SK-N-SH treated with all-trans-retinoic acid at 6 μM for 48 hours (cell line): Measurements from ENCODE around the gene NOBOX.

Experiments
- ATAC-seq: fragments of 200-7000 bp; cut with Tn5 transposase; 3 replicates; pipeline ENCODE4 v1.9.1; 2020; ENCODE audit warnings: mild to moderate bottlenecking, moderate library complexity
- ARNTL ChIP-seq: fragments of 450-650 bp; formaldehyde crosslinking; IDR thresholded peaks from 2 replicates; pipeline ENCODE4 v1.5.0; 2020; ENCODE audit warnings: low read depth, mild to moderate bottlenecking, moderate library complexity, borderline replicate concordance
- BACH2 ChIP-seq: fragments of 250-450 bp; sonication (Bioruptor Pico); IDR thresholded peaks from 2 replicates; pipeline ENCODE4 v1.9.0; 2021; ENCODE audit warnings: mild to moderate bottlenecking, borderline replicate concordance
- CSDC2 ChIP-seq: fragments of 250-450 bp; sonication (Bioruptor Pico); IDR thresholded peaks from 2 replicates; pipeline ENCODE4 v1.5.0; 2020; ENCODE audit warnings: mild to moderate bottlenecking, moderate library complexity
- CSRNP3 ChIP-seq: fragments of 250-450 bp; sonication (Bioruptor Pico); IDR thresholded peaks from 2 replicates; pipeline ENCODE4 v1.5.1; 2021; ENCODE audit warnings: mild to moderate bottlenecking, moderate library complexity
- ESRRG ChIP-seq: fragments of 250-450 bp; sonication (Bioruptor Pico); IDR thresholded peaks from 2 replicates; pipeline ENCODE4 v1.6.1; 2021; ENCODE audit warnings: mild to moderate bottlenecking
- GLIS3 ChIP-seq: fragments of 250-450 bp; sonication (Bioruptor Pico); IDR thresholded peaks from 2 replicates; pipeline ENCODE4 v1.5.0; 2020; ENCODE audit warnings: mild to moderate bottlenecking, moderate library complexity
- ISL1 ChIP-seq: fragments of 250-450 bp; sonication (Bioruptor Pico); IDR thresholded peaks from 2 replicates; pipeline ENCODE4 v2.1.2; 2022; ENCODE audit warnings: mild to moderate bottlenecking, moderate library complexity
- OSR1 ChIP-seq: fragments of 250-450 bp; sonication (Bioruptor Pico); IDR thresholded peaks from 2 replicates; pipeline ENCODE4 v1.8.0; 2022; ENCODE audit warnings: moderate library complexity, mild to moderate bottlenecking, inconsistent platforms
- PPARA ChIP-seq: fragments of 250-450 bp; sonication (Bioruptor Pico); IDR thresholded peaks from 2 replicates; pipeline ENCODE4 v1.5.0; 2020; ENCODE audit warnings: mild to moderate bottlenecking, borderline replicate concordance
- RARB ChIP-seq: fragments of 250-450 bp; sonication (Bioruptor Pico); IDR thresholded peaks from 2 replicates; pipeline ENCODE4 v1.8.0; 2021; ENCODE audit warnings: mild to moderate bottlenecking, moderate library complexity
- TCF4 ChIP-seq: fragments of 250-450 bp; sonication (Bioruptor Pico); IDR thresholded peaks from 2 replicates; pipeline ENCODE4 v1.8.0; 2021; ENCODE audit warnings: mild to moderate bottlenecking, moderate library complexity, borderline replicate concordance
- TOX ChIP-seq: fragments of 250-450 bp; sonication (Bioruptor Pico); IDR thresholded peaks from 2 replicates; pipeline ENCODE4 v1.8.0; 2021; ENCODE audit warnings: mild to moderate bottlenecking, moderate library complexity, borderline replicate concordance
- TSHZ2 ChIP-seq: fragments of 250-450 bp; sonication (Bioruptor Pico); IDR thresholded peaks from 2 replicates; pipeline ENCODE4 v1.5.0; 2020; ENCODE audit warnings: mild to moderate bottlenecking, moderate library complexity
- ZC3H10 ChIP-seq: fragments of 250-450 bp; sonication (Bioruptor Pico); IDR thresholded peaks from 2 replicates; pipeline ENCODE4 v1.5.1; 2021; ENCODE audit warnings: mild to moderate bottlenecking, moderate library complexity
- ZFP3 ChIP-seq: fragments of 250-450 bp; sonication (Bioruptor Pico); IDR thresholded peaks from 2 replicates; pipeline ENCODE4 v1.5.0; 2020; ENCODE audit warnings: mild to moderate bottlenecking, moderate library complexity
- ZFP30 ChIP-seq: fragments of 450-650 bp; formaldehyde crosslinking; IDR thresholded peaks from 2 replicates; pipeline ENCODE4 v1.5.0; 2022; ENCODE audit warnings: mild to moderate bottlenecking, moderate library complexity
- ZNF565 ChIP-seq: fragments of 450-650 bp; formaldehyde crosslinking; conservative IDR thresholded peaks from 2 replicates; pipeline ENCODE4 v1.5.0; 2020; ENCODE audit warnings: low read depth, mild to moderate bottlenecking, moderate library complexity
- ZNF70 ChIP-seq: fragments of 450-650 bp; formaldehyde crosslinking; IDR thresholded peaks from 2 replicates; pipeline ENCODE4 v1.5.0; 2020; ENCODE audit warnings: mild to moderate bottlenecking, moderate library complexity
- ZNF8 ChIP-seq: fragments of 450-650 bp; formaldehyde crosslinking; IDR thresholded peaks from 2 replicates; pipeline ENCODE4 v1.5.0; 2020; ENCODE audit warnings: mild to moderate bottlenecking, moderate library complexity
- TF ChIP-seq, protein P1 (sequence below): fragments of 250-450 bp; sonication (Bioruptor Pico); IDR thresholded peaks from 2 replicates; pipeline ENCODE4 v1.8.0; 2020; ENCODE audit warnings: mild to moderate bottlenecking, moderate library complexity, borderline replicate concordance
- TF ChIP-seq, protein P2 (sequence below): fragments of 250-450 bp; sonication (Bioruptor Pico); IDR thresholded peaks from 2 replicates; pipeline ENCODE4 v1.5.1; 2020; ENCODE audit warnings: low read depth, mild to moderate bottlenecking, moderate library complexity

The NOBOX gene

GRCh38 chr7:144403649-144404061 lies at the start of gene NOBOX:
NOBOX (minus strand) TSS chr7:144403693.
- ATAC-seq = no peak
- TF ChIP-seq, protein P1, sequence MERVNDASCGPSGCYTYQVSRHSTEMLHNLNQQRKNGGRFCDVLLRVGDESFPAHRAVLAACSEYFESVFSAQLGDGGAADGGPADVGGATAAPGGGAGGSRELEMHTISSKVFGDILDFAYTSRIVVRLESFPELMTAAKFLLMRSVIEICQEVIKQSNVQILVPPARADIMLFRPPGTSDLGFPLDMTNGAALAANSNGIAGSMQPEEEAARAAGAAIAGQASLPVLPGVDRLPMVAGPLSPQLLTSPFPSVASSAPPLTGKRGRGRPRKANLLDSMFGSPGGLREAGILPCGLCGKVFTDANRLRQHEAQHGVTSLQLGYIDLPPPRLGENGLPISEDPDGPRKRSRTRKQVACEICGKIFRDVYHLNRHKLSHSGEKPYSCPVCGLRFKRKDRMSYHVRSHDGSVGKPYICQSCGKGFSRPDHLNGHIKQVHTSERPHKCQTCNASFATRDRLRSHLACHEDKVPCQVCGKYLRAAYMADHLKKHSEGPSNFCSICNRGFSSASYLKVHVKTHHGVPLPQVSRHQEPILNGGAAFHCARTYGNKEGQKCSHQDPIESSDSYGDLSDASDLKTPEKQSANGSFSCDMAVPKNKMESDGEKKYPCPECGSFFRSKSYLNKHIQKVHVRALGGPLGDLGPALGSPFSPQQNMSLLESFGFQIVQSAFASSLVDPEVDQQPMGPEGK (CRISPR knock-in tag) = no peak
- no peak for TF ChIP-seq ZFP3 (CRISPR knock-in tag)
- no peak for TF ChIP-seq ZNF70 (CRISPR knock-in tag)
- TF ChIP-seq BACH2 (CRISPR knock-in tag) = no peak
- no peak for TF ChIP-seq PPARA (CRISPR knock-in tag)
- TF ChIP-seq RARB = no peak
- no peak for TF ChIP-seq CSRNP3 (CRISPR knock-in tag)
- no peak for TF ChIP-seq ZFP30 (CRISPR knock-in tag)
- TF ChIP-seq, protein P2, sequence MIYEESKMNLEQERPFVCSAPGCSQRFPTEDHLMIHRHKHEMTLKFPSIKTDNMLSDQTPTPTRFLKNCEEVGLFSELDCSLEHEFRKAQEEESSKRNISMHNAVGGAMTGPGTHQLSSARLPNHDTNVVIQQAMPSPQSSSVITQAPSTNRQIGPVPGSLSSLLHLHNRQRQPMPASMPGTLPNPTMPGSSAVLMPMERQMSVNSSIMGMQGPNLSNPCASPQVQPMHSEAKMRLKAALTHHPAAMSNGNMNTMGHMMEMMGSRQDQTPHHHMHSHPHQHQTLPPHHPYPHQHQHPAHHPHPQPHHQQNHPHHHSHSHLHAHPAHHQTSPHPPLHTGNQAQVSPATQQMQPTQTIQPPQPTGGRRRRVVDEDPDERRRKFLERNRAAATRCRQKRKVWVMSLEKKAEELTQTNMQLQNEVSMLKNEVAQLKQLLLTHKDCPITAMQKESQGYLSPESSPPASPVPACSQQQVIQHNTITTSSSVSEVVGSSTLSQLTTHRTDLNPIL = no peak
- TF ChIP-seq ESRRG = no peak
- TF ChIP-seq TCF4 (CRISPR knock-in tag) = no peak

DNA sequence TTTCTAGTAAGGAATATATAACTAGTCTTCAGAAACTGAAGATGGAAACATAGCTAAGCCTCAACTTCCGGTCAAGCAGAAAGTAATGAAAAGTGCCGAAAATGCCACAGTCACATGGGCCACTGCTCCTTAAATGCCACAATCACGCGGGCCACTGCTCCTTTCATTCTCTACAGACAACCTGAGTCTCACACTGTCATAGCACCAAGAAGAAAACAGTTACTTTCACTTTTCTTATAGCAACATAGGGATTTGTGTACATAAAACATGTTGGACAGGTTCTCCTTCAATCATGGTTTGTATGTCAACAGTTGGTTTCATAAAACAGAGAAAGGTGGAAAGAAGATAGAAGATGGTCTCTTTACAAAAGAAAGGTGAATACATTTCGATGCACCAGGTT lies 48.6 kb upstream of the NOBOX start:
- ATAC-seq = no peak
- TF ChIP-seq ISL1 = no peak
- no peak for TF ChIP-seq RARB
- no peak for TF ChIP-seq ARNTL
- no peak for TF ChIP-seq ZNF70 (CRISPR knock-in tag)

GRCh38 chr7:144445590-144445989 lies 42.1 kb upstream of the NOBOX start:
- TF ChIP-seq TSHZ2 (CRISPR knock-in tag) = no peak
- TF ChIP-seq ZNF8 = no peak
- no peak for TF ChIP-seq ZFP30 (CRISPR knock-in tag)
- TF ChIP-seq RARB = no peak
- TF ChIP-seq ZC3H10 (CRISPR knock-in tag) = no peak
- TF ChIP-seq GLIS3 = no peak
- TF ChIP-seq, protein P1 (CRISPR knock-in tag) = no peak
- TF ChIP-seq, protein P2 = no peak
- TF ChIP-seq TOX (CRISPR knock-in tag) = no peak
- TF ChIP-seq PPARA (CRISPR knock-in tag) = no peak
- no peak for TF ChIP-seq OSR1 (CRISPR knock-in tag)
- no peak for TF ChIP-seq CSDC2
- TF ChIP-seq ARNTL = no peak
- TF ChIP-seq ZNF565 (CRISPR knock-in tag) = no peak
- TF ChIP-seq ESRRG = no peak
- ATAC-seq = no peak
